ENCODE results near the gene STX12.

GRCh38 chr1:27858949-27859576 is 86.0 kb downstream of the STX12 start:
- TF ChIP-seq, protein P1, sequence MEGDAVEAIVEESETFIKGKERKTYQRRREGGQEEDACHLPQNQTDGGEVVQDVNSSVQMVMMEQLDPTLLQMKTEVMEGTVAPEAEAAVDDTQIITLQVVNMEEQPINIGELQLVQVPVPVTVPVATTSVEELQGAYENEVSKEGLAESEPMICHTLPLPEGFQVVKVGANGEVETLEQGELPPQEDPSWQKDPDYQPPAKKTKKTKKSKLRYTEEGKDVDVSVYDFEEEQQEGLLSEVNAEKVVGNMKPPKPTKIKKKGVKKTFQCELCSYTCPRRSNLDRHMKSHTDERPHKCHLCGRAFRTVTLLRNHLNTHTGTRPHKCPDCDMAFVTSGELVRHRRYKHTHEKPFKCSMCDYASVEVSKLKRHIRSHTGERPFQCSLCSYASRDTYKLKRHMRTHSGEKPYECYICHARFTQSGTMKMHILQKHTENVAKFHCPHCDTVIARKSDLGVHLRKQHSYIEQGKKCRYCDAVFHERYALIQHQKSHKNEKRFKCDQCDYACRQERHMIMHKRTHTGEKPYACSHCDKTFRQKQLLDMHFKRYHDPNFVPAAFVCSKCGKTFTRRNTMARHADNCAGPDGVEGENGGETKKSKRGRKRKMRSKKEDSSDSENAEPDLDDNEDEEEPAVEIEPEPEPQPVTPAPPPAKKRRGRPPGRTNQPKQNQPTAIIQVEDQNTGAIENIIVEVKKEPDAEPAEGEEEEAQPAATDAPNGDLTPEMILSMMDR (IDR thresholded peaks at IDR 0.05), result no peak
- TF ChIP-seq POLR2A (IDR thresholded peaks at IDR 0.05), result peak in 1 of 4 donors; percentile 26
